Karpas-422 (cell line): ENCODE measurements around the gene PRLH. TPM values are rescaled to one million over a fixed set of nuclear protein-coding genes. Genes with fewer than 3 reads are reported as not detected.

Experiments
- DNase-seq: peaks from one replicate; pipeline ENCODE4 v3.0.0-alpha.2; 2015
- H2AFZ ChIP-seq: fragments of 200-600 bp; sonication (generic); 2 replicates; pipeline ENCODE4 v1.6.1; 2014; ENCODE audit warnings: antibody characterized with exemption, low read length, mixed read lengths
- H3K27ac ChIP-seq: fragments of 200-600 bp; sonication (generic); 2 replicates; pipeline ENCODE4 v1.5.1; 2014; ENCODE audit warnings: mild to moderate bottlenecking, low read length, moderate library complexity
- H3K27me3 ChIP-seq: fragments of 200-600 bp; sonication (generic); 2 replicates; pipeline ENCODE4 v1.6.1; 2014; ENCODE audit warnings: low read length, mixed read lengths
- H3K36me3 ChIP-seq: fragments of 200-600 bp; sonication (generic); 2 replicates; pipeline ENCODE4 v1.6.1; 2014; ENCODE audit warnings: low read length, mixed read lengths; ENCODE audit not compliant: insufficient read depth
- H3K4me1 ChIP-seq: fragments of 200-600 bp; sonication (generic); 2 replicates; pipeline ENCODE4 v1.6.1; 2014; ENCODE audit warnings: mild to moderate bottlenecking, low read length, mixed read lengths
- H3K4me2 ChIP-seq: fragments of 200-600 bp; sonication (generic); 2 replicates; pipeline ENCODE4 v1.6.1; 2014; ENCODE audit warnings: low read length, low read depth, mild to moderate bottlenecking; ENCODE audit not compliant: poor library complexity, severe bottlenecking
- H3K4me3 ChIP-seq: fragments of 200-600 bp; sonication (generic); 2 replicates; pipeline ENCODE4 v1.5.1; 2014; ENCODE audit warnings: mild to moderate bottlenecking, antibody characterized with exemption, low read length, mixed read lengths
- H3K79me2 ChIP-seq: fragments of 200-600 bp; sonication (generic); 2 replicates; pipeline ENCODE4 v1.6.1; 2014; ENCODE audit warnings: mild to moderate bottlenecking, low read length, mixed read lengths
- H3K9ac ChIP-seq: fragments of 200-600 bp; sonication (generic); 2 replicates; pipeline ENCODE4 v1.6.0; 2014; ENCODE audit warnings: low read length
- H3K9me2 ChIP-seq: fragments of 200-600 bp; sonication (generic), shearing (Covaris generic); replicated peaks from 2 replicates; pipeline ENCODE4 v1.6.0; 2014; ENCODE audit warnings: mild to moderate bottlenecking, low read length, moderate library complexity; ENCODE audit not compliant: insufficient read depth
- H3K9me3 ChIP-seq: fragments of 300-700, 200-600 bp; sonication (generic); 2 replicates; pipeline ENCODE4 v1.6.1; 2014; ENCODE audit warnings: low read length, mixed read lengths
- H4K20me1 ChIP-seq: fragments of 200-600 bp; sonication (generic); 2 replicates; pipeline ENCODE4 v1.6.1; 2014; ENCODE audit warnings: mild to moderate bottlenecking, antibody characterized with exemption, low read length, low read depth; ENCODE audit not compliant: insufficient read depth
- total RNA-seq: library from RNA; depleted of rRNA; stranded (reverse); fragments of >200 nt; shearing (Covaris generic); gene quantifications from 2 replicates; pipeline ENCODE4 v1.2.3, GENCODE V29; 2014; ENCODE audit warnings: low replicate concordance

The PRLH gene
- total RNA-seq, 1 experiment from 2014 or later: not detected

- Histone ChIP-seq H3K27ac (no peak overlapping the region), H4K20me1 (no peaks in the 10 kb centered on the region), H3K9me2 (no peaks in the 10 kb centered on the region), H3K9ac (no peak overlapping the region), H3K4me1 (no peaks in the 10 kb centered on the region), H3K4me3 (no peak overlapping the region), H3K9me3 (no peaks in the 10 kb centered on the region), H2AFZ (no peak overlapping the region), H3K79me2 (no peaks in the 10 kb centered on the region), H3K36me3 (no peaks in the 10 kb centered on the region), H3K27me3 (no peaks in the 10 kb centered on the region), H3K4me2 (no peak overlapping the region)
- DNase-seq: no peak
Observed at GRCh38 chr2:237577458-237577857, 11.1 kb downstream of the PRLH start.

GRCh38 chr2:237577956-237578870, 11.8 kb downstream of the PRLH start:
- DNase-seq: no peak
- H3K36me3 ChIP-seq: no peaks in the 10 kb centered on the region
- H3K4me3 ChIP-seq: no peak overlapping the region
- H3K9me3 ChIP-seq: no peaks in the 10 kb centered on the region
- no peaks in the 10 kb centered on the region for H3K9me2 ChIP-seq
- H3K4me2 ChIP-seq: no peak overlapping the region
- no peak overlapping the region for H3K9ac ChIP-seq
- H3K79me2 ChIP-seq: no peaks in the 10 kb centered on the region
- no peak overlapping the region for H3K27ac ChIP-seq
- H3K27me3 ChIP-seq: no peaks in the 10 kb centered on the region
- H2AFZ ChIP-seq: no peak overlapping the region
- no peaks in the 10 kb centered on the region for H3K4me1 ChIP-seq
- H4K20me1 ChIP-seq: no peaks in the 10 kb centered on the region

- Histone ChIP-seq H3K79me2 (no peaks in the 10 kb centered on the region), H3K9me2 (no peaks in the 10 kb centered on the region), H3K9ac (no peak overlapping the region), H3K4me1 (no peaks in the 10 kb centered on the region), H3K36me3 (no peaks in the 10 kb centered on the region), H3K9me3 (no peaks in the 10 kb centered on the region), H3K4me2 (no peak overlapping the region), H2AFZ (no peak overlapping the region), H3K27ac (no peak overlapping the region), H3K27me3 (no peaks in the 10 kb centered on the region), H4K20me1 (no peaks in the 10 kb centered on the region), H3K4me3 (no peak overlapping the region)
- no peak for DNase-seq
Observed at GRCh38 chr2:237581326-237581725, 15.0 kb downstream of the PRLH start.

- no peaks in the 10 kb centered on the region for H3K9me2 ChIP-seq
- H3K79me2 ChIP-seq: no peaks in the 10 kb centered on the region
- no peaks in the 10 kb centered on the region for H3K36me3 ChIP-seq
- H3K4me1 ChIP-seq: no peaks in the 10 kb centered on the region
- no peaks in the 10 kb centered on the region for H3K9me3 ChIP-seq
- no peak for DNase-seq
- H3K9ac ChIP-seq: no peak overlapping the region
- H4K20me1 ChIP-seq: no peaks in the 10 kb centered on the region
- no peak overlapping the region for H3K4me2 ChIP-seq
- H2AFZ ChIP-seq: no peak overlapping the region
- H3K4me3 ChIP-seq: no peak overlapping the region
- no peaks in the 10 kb centered on the region for H3K27me3 ChIP-seq
- H3K27ac ChIP-seq: no peak overlapping the region
Observed at GRCh38 chr2:237581751-237582746, 15.7 kb downstream of the PRLH start.

- Histone ChIP-seq H2AFZ (no peak overlapping the region), H3K36me3 (no peaks in the 10 kb centered on the region), H3K27me3 (no peaks in the 10 kb centered on the region)
Observed at GRCh38 chr2:237583385-237584295, 17.3 kb downstream of the PRLH start.

GRCh38 chr2:237585590-237586221, 19.3 kb downstream of the PRLH start:
- Histone ChIP-seq H3K9ac (no peak overlapping the region), H3K27ac (no peak overlapping the region), H3K4me1 (no peaks in the 10 kb centered on the region), H3K4me2 (no peak overlapping the region), H3K36me3 (no peaks in the 10 kb centered on the region), H3K79me2 (no peaks in the 10 kb centered on the region), H2AFZ (no peak overlapping the region), H3K9me2 (no peaks in the 10 kb centered on the region), H4K20me1 (no peaks in the 10 kb centered on the region), H3K4me3 (no peak overlapping the region), H3K9me3 (no peaks in the 10 kb centered on the region), H3K27me3 (no peaks in the 10 kb centered on the region)
- DNase-seq: no peak

More at GRCh38 chr2:237583385-237584295, 17.3 kb downstream of the PRLH start:
- Histone ChIP-seq H3K4me3 (no peak overlapping the region), H4K20me1 (no peaks in the 10 kb centered on the region), H3K4me1 (no peaks in the 10 kb centered on the region), H3K9me2 (no peaks in the 10 kb centered on the region), H3K79me2 (no peaks in the 10 kb centered on the region), H3K9me3 (no peaks in the 10 kb centered on the region), H3K4me2 (no peak overlapping the region), H3K27ac (no peak overlapping the region), H3K9ac (no peak overlapping the region)
- DNase-seq: no peak

GRCh38 chr2:237588044-237588696, 21.8 kb downstream of the PRLH start:
- H3K4me1 ChIP-seq: no peaks in the 10 kb centered on the region
- no peaks in the 10 kb centered on the region for H3K36me3 ChIP-seq
- DNase-seq: no peak
- no peaks in the 10 kb centered on the region for H3K9me2 ChIP-seq
- H3K4me2 ChIP-seq: no peak overlapping the region
- H3K4me3 ChIP-seq: no peak overlapping the region
- H4K20me1 ChIP-seq: no peaks in the 10 kb centered on the region
- no peaks in the 10 kb centered on the region for H3K79me2 ChIP-seq
- H3K9me3 ChIP-seq: no peaks in the 10 kb centered on the region
- no peak overlapping the region for H3K27ac ChIP-seq
- no peaks in the 10 kb centered on the region for H3K27me3 ChIP-seq
- H2AFZ ChIP-seq: no peak overlapping the region
- H3K9ac ChIP-seq: no peak overlapping the region
